OCI-LY1 (cell line): ENCODE results near the gene TMEM239.

Experiments
- CTCF ChIP-seq: fragments of 200-600 bp; sonication (generic), shearing (Covaris generic); IDR thresholded peaks from 2 replicates; pipeline ENCODE4 v1.5.1; 2017; ENCODE audit warnings: mild to moderate bottlenecking, antibody characterized with exemption, low read length, moderate library complexity, mixed read lengths
- EZH2 ChIP-seq: fragments of 200-600 bp; sonication (generic), shearing (Covaris generic); IDR thresholded peaks from 2 replicates; pipeline ENCODE4 v1.8.0; 2017; ENCODE audit warnings: borderline replicate concordance, mixed run types, mild to moderate bottlenecking, antibody characterized with exemption, low read length, moderate library complexity, mixed read lengths

- TF ChIP-seq CTCF (no peak), EZH2 (no peak)
Observed at GRCh38 chr20:2833761-2834160, 17.6 kb downstream of the TMEM239 start.
